HG03175 (cell line): ENCODE results near the gene VPS13A.
"Not testable (repeated sequence)": the region's sequence is repeated elsewhere in the genome, so short reads cannot be mapped to it uniquely, and the experiment has no call there.

Experiments
- ATAC-seq: cut with Tn5 transposase; IDR thresholded peaks from one replicate; pipeline ENCODE4 v1.9.1; 2021; ENCODE audit warnings: mild to moderate bottlenecking, moderate library complexity; ENCODE audit not compliant: unreplicated experiment

Gene VPS13A

GRCh38 chr9:77291714-77292113 is 114.4 kb downstream of the VPS13A start:
- ATAC-seq: no peak

DNA sequence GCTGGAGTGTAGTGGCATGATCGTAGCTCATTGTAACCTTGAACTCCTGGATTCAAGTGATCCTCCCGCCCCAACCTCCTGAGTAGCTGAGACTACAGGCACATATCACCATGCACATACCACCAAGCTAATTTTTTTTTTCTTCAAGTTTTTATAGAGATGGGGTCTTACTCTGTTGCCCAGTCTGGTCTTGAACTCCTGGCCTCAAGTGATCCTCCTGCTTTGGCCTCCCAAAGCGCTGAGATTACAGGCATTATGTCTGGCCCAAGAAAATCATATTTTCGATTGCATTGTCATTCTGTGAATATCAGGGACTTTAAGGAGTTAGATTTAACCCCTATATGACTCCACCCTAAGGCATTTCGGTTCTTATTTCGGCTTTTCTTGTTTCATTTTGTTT is 116.6 kb downstream of the VPS13A start:
- no peak for ATAC-seq

DNA sequence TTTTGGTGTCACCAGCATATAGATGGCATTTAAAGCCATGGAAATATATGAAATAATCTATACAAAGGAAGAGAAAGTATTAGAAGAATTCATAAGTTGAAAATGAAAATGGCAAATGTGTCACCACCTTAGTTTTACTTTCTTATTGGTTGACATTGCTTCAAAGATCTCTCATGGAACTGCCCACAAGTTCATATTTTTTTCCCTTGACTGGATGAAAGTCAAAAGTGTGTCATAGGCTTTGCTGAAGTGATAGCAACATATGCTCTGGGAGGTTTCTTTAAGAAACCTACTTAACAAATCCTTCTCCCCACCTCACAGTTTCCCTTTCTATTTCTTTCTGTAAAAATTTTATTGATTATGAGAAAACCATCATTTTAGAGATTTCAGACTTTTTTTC is 127.2 kb downstream of the VPS13A start:
- ATAC-seq: no peak

DNA sequence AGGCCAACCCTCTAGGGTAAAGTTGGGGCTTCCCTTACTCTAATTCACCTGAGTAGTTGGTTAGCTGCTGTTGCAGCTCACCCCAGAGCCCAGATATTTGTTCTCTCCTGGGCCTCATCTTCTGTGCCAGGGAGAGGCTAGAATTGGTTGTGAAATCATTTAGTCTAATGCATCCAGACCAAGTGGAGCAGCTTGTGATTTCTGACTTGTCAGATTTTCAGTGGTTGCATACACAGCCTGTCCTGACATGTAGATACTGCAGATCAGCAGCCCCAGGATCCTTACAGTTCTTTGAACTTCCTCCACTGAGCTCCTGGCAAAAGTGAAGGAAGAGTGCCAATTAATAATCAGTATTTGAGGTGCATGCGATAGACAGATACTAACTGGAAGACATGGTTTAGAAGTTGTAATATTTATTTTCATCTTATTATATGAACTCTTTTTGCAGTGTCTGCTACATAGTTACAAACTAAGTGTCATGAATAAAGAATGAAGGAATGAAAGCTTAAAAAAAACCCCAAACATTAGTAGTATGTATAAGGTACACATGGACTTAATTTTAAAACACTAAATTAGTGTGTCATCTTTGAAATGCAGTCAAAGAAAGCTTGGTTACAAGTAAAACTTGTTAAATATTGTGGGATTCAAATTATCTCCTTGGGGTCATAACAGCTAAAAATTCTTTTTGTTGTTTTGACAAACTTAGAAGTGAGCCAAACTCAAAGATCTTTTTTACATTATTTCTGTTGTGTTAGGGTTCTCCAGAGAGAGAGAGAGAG is 128.5 kb downstream of the VPS13A start:
- no peak for ATAC-seq

DNA sequence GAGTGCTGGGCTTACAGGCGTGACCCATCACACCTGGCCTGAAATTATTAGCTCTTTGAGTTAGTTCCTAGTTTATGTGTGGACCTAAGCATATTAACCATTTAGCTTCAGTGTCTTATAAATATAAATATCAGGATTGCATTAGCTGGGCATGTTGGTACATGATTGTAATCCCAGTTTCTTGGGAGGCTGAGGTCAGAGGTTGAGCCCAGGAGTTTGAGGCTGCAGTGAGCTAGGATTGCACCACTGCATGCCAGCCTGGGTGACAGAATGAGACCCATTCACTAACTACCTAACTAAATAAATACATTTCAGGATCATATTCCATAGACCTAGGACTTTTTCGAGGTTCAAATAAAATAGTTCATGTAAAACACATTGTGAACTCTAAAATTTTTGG is 129.8 kb downstream of the VPS13A start:
- ATAC-seq: no peak

DNA sequence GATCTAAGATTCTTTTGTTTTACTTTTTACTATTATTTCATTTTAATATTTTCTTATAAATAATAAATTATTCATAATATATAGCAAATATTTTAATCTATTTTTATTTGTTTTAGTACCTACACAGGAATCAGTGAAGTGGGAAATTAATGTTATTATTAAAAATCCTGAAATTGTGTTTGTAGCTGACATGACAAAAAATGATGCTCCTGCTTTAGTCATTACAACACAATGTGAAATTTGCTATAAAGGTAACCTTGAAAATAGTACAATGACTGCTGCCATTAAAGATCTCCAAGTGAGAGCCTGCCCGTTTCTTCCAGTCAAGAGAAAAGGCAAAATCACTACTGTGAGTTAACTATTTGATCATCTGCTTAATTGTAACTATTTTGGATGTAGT is 138.7 kb downstream of the VPS13A start:
- ATAC-seq: no peak

DNA sequence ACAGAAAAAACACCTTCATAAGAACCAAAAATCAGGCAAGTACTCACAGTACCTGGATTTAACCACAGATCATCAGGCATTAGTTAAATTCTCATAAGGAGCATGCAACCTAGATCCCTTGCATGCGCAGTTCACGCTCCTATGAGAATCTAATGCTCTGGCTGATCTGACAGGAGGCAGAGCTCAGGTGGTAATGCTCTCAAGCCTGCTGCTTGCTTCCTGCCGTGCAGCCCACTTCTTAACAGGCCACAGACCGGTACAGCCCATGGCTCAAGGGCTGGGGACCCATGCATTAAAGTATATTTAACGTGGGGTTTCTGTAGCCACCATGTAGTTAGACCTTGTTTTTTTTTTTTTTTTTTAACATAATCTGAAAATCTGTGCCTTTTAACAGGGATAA is 147.7 kb downstream of the VPS13A start:
- ATAC-seq: no peak

DNA sequence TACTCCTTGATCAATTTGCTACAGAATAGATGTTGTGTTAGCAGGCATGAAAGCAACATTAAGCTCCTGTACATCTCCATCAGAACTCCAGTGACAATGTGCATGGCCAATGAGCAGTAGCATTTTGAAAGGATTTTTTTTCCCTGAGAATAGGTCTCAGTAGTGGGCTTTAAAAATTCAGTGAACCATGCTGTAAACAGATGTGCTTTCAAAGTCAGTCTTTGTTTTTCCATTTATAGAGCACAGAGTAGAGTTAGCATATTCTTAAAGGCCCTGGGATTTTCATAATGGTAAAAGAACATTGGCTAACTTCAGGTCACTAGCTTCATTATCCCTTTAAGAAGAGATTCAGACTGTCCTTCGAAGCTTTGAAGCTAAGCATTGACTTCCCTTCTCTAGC is 150.8 kb downstream of the VPS13A start:
- no peak for ATAC-seq

GRCh38 chr9:77370064-77370463 is 192.7 kb downstream of the VPS13A start:
- ATAC-seq: no peak

DNA sequence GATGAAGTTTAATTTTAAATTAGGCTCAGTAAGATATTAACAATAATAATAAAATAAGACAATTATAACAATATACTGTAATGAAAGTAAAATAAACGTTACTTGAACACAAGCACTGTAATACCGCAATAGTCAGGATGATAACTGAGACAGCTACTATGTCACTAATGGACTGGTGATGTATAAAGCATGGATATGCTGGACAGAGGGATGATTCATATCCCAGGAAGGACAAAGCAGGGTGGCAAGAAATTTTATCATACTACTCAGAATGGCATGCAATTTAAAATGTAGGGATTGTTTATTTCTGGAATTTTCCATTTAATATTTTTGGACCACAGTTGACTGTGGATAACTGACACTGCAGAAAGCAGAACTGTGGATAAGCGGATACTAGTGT is 196.9 kb downstream of the VPS13A start:
- no peak for ATAC-seq

- no peak for ATAC-seq
Observed at GRCh38 chr9:77375956-77376532, 198.7 kb downstream of the VPS13A start.

- ATAC-seq: no peak
Observed at GRCh38 chr9:77384406-77384805, 207.1 kb downstream of the VPS13A start.

- ATAC-seq: no peak
Observed at GRCh38 chr9:77386187-77386586, 208.9 kb downstream of the VPS13A start.

DNA sequence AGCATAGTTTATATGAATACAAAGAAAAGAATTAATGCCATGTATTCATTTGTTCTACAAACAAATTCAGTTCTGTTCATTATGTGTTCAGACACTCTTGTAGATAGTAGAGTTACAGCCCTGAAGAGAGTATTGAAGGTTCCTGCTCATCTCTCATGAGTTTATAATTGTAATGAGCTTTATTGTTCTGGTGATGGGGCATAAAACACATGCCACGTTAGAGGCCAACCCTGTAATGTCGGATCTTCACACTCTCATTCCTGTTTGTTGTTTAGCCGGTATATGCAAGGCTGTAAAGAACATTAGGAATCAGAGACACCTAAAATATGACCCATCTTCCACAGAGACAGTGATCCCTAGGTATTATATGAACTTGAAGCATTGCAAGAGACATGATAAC is 214.5 kb downstream of the VPS13A start:
- no peak for ATAC-seq

DNA sequence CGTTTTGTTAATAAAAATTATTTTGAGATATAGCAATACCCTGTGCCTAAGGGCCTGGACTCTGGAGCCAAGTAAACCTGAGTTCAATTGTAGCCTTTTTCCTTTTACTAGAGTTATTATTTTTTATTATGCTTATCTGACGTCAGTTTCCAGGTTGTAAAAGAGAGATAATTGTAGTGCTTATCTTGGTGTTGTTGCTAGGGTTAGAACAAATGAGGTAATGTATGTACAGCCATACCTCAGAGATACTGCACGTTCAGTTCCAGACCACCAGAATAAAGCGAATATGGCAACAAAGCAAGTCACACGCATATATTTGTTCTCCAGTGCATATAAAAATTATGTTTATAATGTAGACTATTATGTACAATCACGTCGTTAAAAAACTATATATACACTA is 215.0 kb downstream of the VPS13A start:
- ATAC-seq: no peak

GRCh38 chr9:77398581-77398980 is 221.2 kb downstream of the VPS13A start:
- ATAC-seq: not testable (repeated sequence)

- ATAC-seq: no peak
Observed at GRCh38 chr9:77399964-77400363, 222.6 kb downstream of the VPS13A start.

GRCh38 chr9:77402286-77402685 is 225.0 kb downstream of the VPS13A start:
- no peak for ATAC-seq

DNA sequence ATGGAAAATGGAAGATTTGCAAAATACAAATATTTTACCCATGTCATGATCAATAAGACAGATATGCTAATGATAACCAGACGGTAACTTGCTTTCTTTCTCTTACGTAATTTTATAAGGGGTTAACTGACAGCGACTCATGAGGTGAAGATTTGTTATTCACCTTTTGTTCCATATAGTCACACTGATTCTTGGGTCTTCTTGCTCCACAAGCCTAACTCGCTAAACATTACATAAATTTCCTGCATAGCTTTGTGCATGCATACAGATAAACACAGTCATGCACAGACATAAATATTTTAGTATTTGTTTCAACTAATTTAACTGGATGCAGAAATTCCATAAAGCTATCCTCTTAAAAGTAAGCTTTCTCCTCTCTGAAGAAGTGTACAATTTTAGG is 225.9 kb downstream of the VPS13A start:
- ATAC-seq: no peak

DNA sequence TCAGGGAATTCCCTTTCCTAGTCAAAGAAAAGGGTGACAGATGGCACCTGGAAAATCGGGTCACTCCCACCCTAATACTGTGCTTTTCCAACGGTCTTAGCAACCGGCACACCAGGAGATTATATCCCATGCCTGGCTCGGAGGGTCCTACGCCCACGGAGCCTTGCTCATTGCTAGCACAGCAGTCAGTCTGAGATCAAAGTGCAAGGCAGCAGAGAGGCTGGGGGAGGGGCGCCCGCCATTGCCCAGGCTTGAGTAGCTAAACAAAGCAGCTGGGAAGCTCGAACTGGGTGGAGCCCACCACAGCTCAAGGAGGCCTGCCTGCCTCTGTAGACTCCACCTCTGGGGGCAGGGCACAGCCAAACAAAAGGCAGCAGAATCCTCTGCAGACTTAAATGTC is 231.2 kb downstream of the VPS13A start:
- ATAC-seq: not testable (repeated sequence)

DNA sequence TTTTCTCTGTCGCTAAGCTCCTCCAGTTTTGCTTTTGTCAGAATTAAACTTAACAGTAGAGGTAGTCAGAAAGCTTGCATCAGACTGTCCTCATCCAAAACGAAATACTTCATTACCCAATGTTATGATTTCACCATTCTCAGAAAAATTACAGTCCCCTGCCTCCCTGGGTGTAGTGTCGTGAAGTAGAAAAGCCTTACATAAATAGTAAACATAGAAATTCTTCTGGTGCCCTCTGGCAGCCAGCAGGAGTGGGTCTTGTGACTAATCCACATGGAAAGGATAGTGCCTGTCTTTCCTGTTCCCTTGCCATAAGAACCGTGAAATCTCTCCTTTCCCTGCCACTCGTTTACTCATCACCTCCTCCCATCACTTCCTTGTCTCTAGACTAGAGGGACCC is 240.2 kb downstream of the VPS13A start:
- ATAC-seq: no peak

- ATAC-seq: no peak
Observed at GRCh38 chr9:77418226-77418625, 240.9 kb downstream of the VPS13A start.

DNA sequence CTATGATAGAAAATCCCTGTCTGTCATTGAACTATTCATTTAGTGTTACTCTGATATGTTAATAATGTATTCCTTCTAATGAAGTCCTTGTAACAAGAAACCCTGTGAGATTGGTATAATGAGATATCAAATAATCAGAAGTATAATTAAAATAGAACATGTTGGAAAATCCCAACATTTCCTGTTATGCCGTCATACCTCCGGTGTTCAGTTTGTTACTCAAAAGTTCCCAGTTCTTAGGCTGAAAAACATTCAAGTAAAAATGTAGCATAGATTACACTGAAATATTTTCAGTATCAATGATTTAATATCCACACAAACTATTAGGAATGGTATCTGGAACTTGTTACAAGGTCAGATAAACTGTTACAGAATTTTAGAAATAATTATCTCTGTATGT is 243.3 kb downstream of the VPS13A start:
- ATAC-seq: no peak
